DOHH2 (cell line): ENCODE measurements around the gene STX18.

Experiments used
- H3F3A ChIP-seq: fragments of 200-600 bp; sonication (generic), shearing (Covaris generic); 2 replicates; pipeline ENCODE4 v1.6.0; 2016; ENCODE audit warnings: antibody characterized with exemption, mild to moderate bottlenecking; ENCODE audit not compliant: control insufficient read depth, insufficient read depth
- H3K27ac ChIP-seq: fragments of 200-600 bp; sonication (generic); 2 replicates; pipeline ENCODE4 v1.5.1; 2014; ENCODE audit warnings: low read depth, mild to moderate bottlenecking, low read length, moderate library complexity
- H3K27me3 ChIP-seq: fragments of 200-600 bp; sonication (generic); 2 replicates; pipeline ENCODE4 v1.6.1; 2014; ENCODE audit warnings: mild to moderate bottlenecking, low read length, mixed read lengths; ENCODE audit not compliant: control insufficient read depth
- H3K36me3 ChIP-seq: fragments of 200-600 bp; sonication (generic); 2 replicates; pipeline ENCODE4 v1.6.1; 2014; ENCODE audit warnings: mild to moderate bottlenecking, low read length, moderate library complexity, mixed read lengths; ENCODE audit not compliant: control insufficient read depth
- H3K4me1 ChIP-seq: fragments of 200-600 bp; sonication (generic); 2 replicates; pipeline ENCODE4 v1.6.1; 2014; ENCODE audit warnings: mild to moderate bottlenecking, low read length, mixed read lengths; ENCODE audit not compliant: control insufficient read depth
- H3K4me2 ChIP-seq: fragments of 200-600 bp; sonication (generic); 2 replicates; pipeline ENCODE4 v1.6.0; 2014; ENCODE audit warnings: mild to moderate bottlenecking, low read length, moderate library complexity
- H3K4me3 ChIP-seq: fragments of 200-600 bp; sonication (generic); 2 replicates; pipeline ENCODE4 v1.5.1; 2014; ENCODE audit warnings: mild to moderate bottlenecking, low read length, mixed read lengths
- H3K79me2 ChIP-seq: fragments of 200-600 bp; sonication (generic); 2 replicates; pipeline ENCODE4 v1.6.1; 2014; ENCODE audit warnings: mild to moderate bottlenecking, low read length, mixed read lengths; ENCODE audit not compliant: control insufficient read depth
- H3K9me2 ChIP-seq: fragments of 200-600 bp; sonication (generic); replicated peaks from 2 replicates; pipeline ENCODE4 v1.6.1; 2014; ENCODE audit warnings: mild to moderate bottlenecking, low read length, mixed read lengths; ENCODE audit not compliant: control insufficient read depth
- H3K9me3 ChIP-seq: fragments of 200-600 bp; sonication (generic); 2 replicates; pipeline ENCODE4 v1.6.1; 2014; ENCODE audit warnings: antibody characterized with exemption, low read length, mixed read lengths; ENCODE audit not compliant: control insufficient read depth, insufficient read depth
- H4K20me1 ChIP-seq: fragments of 200-600 bp; sonication (generic); 2 replicates; pipeline ENCODE4 v1.6.0; 2014; ENCODE audit warnings: low read depth, mild to moderate bottlenecking, antibody characterized with exemption, low read length, moderate library complexity; ENCODE audit not compliant: control insufficient read depth, insufficient read depth
- EZH2phosphoT487 ChIP-seq: fragments of 200-600 bp; sonication (generic); IDR thresholded peaks from 2 replicates; pipeline ENCODE4 v1.6.1; 2017; ENCODE audit warnings: borderline replicate concordance, mild to moderate bottlenecking, antibody characterized with exemption, low read length, moderate library complexity, mixed read lengths
- TF ChIP-seq, protein P1 (sequence below): fragments of 200-600 bp; sonication (generic); IDR thresholded peaks from one replicate; pipeline ENCODE4 v1.5.1; 2014; ENCODE audit warnings: antibody characterized with exemption, mild to moderate bottlenecking, low read depth, low read length; ENCODE audit not compliant: poor library complexity, severe bottlenecking

STX18 gene

DNA sequence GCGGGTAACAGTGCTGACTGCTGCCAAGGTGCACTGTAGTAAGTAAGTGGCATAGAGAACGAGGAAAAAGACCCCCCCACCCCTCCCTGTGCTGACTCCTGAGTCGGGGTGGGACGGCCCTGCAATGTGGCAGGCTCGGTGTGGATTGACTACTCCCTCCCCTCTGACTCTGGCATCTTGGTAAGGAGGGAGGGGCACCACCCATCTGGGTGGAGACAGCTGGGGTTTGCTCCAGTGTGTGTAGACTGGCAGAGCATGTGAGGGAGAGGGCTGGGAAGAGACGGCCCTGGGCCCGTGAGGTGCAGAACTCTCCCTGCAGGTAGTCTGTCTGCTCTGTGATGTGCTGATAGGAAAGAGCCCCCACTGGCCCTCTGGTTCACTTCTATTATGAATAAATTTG lies 124.0 kb downstream of the STX18 start:
- Histone ChIP-seq H3K9me3 (no peaks in the 10 kb centered on the region), H3K79me2 (no peaks in the 10 kb centered on the region), H3F3A (no peaks in the 10 kb centered on the region), H3K4me1 (no peaks in the 10 kb centered on the region), H4K20me1 (no peaks in the 10 kb centered on the region), H3K9me2 (no peaks in the 10 kb centered on the region), H3K36me3 (peaks cover 17% of the 10 kb centered on the region; the same call in 1 of the 2 replicates), H3K27ac (no peak overlapping the region), H3K4me3 (no peak overlapping the region), H3K4me2 (no peak overlapping the region), H3K27me3 (no peaks in the 10 kb centered on the region)
- TF ChIP-seq EZH2phosphoT487: no peak
- TF ChIP-seq, protein P1, sequence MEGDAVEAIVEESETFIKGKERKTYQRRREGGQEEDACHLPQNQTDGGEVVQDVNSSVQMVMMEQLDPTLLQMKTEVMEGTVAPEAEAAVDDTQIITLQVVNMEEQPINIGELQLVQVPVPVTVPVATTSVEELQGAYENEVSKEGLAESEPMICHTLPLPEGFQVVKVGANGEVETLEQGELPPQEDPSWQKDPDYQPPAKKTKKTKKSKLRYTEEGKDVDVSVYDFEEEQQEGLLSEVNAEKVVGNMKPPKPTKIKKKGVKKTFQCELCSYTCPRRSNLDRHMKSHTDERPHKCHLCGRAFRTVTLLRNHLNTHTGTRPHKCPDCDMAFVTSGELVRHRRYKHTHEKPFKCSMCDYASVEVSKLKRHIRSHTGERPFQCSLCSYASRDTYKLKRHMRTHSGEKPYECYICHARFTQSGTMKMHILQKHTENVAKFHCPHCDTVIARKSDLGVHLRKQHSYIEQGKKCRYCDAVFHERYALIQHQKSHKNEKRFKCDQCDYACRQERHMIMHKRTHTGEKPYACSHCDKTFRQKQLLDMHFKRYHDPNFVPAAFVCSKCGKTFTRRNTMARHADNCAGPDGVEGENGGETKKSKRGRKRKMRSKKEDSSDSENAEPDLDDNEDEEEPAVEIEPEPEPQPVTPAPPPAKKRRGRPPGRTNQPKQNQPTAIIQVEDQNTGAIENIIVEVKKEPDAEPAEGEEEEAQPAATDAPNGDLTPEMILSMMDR: no peak

DNA sequence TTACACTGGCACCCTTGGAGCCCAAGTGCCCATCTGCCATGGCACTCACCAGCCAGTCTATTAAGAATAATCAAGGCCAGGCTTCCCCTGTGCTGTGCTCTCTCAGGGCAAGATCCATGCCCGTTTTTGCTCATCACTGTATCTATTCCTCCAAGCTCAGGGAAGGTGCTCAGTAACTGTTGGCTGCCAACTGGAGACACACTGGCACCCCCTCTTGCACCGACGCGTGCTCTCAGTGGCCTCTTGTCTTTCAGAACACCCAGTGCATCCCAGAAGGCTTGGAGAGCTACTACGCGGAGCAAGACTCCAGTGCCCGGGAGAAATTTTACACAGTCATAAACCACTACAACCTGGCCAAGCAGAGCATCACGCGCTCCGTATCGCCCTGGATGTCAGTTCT lies 124.9 kb downstream of the STX18 start:
- no peaks in the 10 kb centered on the region for H3K9me3 ChIP-seq
- H3K79me2 ChIP-seq: no peaks in the 10 kb centered on the region
- H3K4me2 ChIP-seq: no peak overlapping the region
- no peaks in the 10 kb centered on the region for H3F3A ChIP-seq
- no peaks in the 10 kb centered on the region for H3K4me1 ChIP-seq
- H4K20me1 ChIP-seq: no peaks in the 10 kb centered on the region
- no peaks in the 10 kb centered on the region for H3K9me2 ChIP-seq
- peaks cover 17% of the 10 kb centered on the region; the same call in 1 of the 2 replicates for H3K36me3 ChIP-seq
- H3K27me3 ChIP-seq: no peaks in the 10 kb centered on the region
- no peak overlapping the region for H3K27ac ChIP-seq
- TF ChIP-seq, protein P1: no peak
- TF ChIP-seq EZH2phosphoT487: no peak
- no peak overlapping the region for H3K4me3 ChIP-seq

DNA sequence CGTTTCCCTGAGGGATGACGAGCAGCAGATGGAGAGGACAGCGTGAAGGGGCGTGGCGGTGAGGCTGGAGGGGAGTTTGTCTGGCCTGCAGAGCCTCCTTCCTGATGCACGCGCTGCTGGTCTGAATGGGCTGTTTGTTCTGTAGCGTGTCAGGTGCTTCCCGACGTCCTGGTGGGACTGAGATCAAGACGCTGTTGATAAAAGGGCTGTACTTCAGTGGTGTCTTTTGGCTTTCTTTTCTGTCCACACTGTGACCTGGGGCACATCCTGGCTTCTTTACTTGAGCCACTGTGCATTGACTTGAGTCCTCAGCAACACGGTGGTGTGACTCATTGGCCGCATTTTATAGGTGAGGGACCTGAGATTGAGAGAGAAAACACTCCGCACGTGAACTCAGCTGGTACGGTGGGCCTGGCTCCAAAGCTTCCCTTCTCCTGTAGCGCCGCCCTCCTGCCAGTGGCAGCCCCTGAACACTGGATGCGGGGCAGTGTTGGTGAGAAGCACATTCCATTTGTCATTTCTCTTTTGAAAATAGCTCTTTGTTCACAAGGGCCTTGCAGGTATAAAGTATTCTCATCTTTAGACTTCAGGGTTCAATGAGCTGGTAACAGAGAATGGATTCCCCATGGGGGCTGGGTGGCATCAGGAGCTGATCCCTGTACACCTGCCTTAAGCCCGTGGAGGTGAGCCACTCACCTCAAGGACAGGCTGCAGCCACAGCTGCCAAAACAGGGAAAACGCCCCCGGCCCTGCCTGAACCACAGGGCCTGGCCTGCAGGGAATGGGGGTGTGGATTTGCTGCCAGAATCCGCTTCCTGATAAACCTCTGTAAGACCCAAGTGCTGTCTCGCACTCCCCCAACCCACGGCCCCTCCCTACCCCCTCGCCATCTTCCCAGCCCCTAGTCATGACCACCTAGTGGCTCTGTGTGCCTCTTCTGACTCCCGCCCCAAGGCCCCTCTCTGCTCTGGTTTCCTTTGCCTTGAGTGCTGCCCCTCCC lies 125.7 kb downstream of the STX18 start:
- peaks cover 15% of the 10 kb centered on the region; the same call in 1 of the 2 replicates for H3K36me3 ChIP-seq
- no peaks in the 10 kb centered on the region for H3K9me3 ChIP-seq
- no peaks in the 10 kb centered on the region for H3K79me2 ChIP-seq
- no peaks in the 10 kb centered on the region for H3K27me3 ChIP-seq
- no peaks in the 10 kb centered on the region for H3K4me1 ChIP-seq
- no peaks in the 10 kb centered on the region for H3F3A ChIP-seq
- H3K27ac ChIP-seq: no peak overlapping the region
- no peaks in the 10 kb centered on the region for H4K20me1 ChIP-seq
- no peaks in the 10 kb centered on the region for H3K9me2 ChIP-seq
- TF ChIP-seq, protein P1: no peak
- TF ChIP-seq EZH2phosphoT487: no peak
- H3K4me3 ChIP-seq: no peak overlapping the region
- no peak overlapping the region for H3K4me2 ChIP-seq
